ENCODE measurements around the gene DCTD. TPM values are rescaled to one million over a fixed set of nuclear protein-coding genes. Genes with fewer than 3 reads are reported as not detected.

Gene DCTD
- total RNA-seq, 1 donor from 2014 or later: 90.1 TPM

DNA sequence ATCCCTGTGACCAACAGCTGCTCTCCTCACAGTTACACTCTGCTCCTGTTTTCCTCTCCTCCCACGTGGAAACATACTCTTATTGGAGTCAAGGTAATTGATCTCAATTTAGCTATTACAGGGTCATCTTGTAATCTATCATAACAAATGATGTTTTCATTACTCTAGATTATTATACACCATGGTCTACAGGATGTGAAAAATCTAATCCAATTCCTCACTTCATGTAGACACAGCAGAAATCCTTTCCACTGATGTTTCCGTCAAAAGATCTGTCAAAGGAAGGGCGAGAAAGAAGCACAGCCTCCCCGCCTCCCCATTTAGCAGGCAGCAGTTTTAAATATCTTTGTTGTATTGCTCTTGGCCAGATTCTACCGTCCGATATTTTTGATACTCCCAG is 13.7 kb upstream of the DCTD start:
- Histone ChIP-seq H3K4me1 (no peaks in the 10 kb centered on the region), H3K27ac (no peak overlapping the region), H3K36me3 (no peaks in the 10 kb centered on the region), H3K27me3 (ENCODE audit: low read depth) (no peaks in the 10 kb centered on the region), H3K9me3 (no peaks in the 10 kb centered on the region), H3K4me3 (no peak overlapping the region)
- DNase-seq (no peak), ATAC-seq (no peak)
- TF ChIP-seq, protein P1, sequence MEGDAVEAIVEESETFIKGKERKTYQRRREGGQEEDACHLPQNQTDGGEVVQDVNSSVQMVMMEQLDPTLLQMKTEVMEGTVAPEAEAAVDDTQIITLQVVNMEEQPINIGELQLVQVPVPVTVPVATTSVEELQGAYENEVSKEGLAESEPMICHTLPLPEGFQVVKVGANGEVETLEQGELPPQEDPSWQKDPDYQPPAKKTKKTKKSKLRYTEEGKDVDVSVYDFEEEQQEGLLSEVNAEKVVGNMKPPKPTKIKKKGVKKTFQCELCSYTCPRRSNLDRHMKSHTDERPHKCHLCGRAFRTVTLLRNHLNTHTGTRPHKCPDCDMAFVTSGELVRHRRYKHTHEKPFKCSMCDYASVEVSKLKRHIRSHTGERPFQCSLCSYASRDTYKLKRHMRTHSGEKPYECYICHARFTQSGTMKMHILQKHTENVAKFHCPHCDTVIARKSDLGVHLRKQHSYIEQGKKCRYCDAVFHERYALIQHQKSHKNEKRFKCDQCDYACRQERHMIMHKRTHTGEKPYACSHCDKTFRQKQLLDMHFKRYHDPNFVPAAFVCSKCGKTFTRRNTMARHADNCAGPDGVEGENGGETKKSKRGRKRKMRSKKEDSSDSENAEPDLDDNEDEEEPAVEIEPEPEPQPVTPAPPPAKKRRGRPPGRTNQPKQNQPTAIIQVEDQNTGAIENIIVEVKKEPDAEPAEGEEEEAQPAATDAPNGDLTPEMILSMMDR (IDR thresholded peaks at IDR 0.05): no peak
- intact Hi-C loops (cut with DNase I): no loop called here

DNA sequence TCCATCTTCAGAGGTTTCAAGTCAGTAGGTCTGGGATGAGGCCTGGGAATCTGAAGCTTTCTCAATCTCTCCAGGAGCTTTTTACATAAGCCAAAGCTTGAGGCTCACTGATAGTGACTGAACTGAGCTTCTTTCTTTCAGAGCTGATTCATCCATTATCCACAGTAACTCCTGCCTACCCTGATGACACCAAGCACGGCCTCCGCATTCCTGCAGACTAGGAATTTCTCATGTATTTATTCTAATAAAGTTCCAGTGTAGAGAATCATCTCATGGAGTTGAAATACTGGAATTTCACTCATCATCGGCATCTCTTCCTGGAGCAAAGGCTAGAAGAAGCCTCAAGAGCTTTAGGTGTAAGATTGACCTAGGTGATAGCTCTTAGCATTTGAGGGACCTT is 12.1 kb upstream of the DCTD start:
- Histone ChIP-seq H3K27me3 (ENCODE audit: low read depth) (no peaks in the 10 kb centered on the region), H3K4me3 (no peak overlapping the region), H3K4me1 (no peaks in the 10 kb centered on the region), H3K9me3 (no peaks in the 10 kb centered on the region), H3K36me3 (no peaks in the 10 kb centered on the region), H3K27ac (no peak overlapping the region)
- TF ChIP-seq, protein P1 (IDR thresholded peaks at IDR 0.05): no peak
- intact Hi-C loops (cut with DNase I): no loop called here
- ATAC-seq (no peak), DNase-seq (no peak)

DNA sequence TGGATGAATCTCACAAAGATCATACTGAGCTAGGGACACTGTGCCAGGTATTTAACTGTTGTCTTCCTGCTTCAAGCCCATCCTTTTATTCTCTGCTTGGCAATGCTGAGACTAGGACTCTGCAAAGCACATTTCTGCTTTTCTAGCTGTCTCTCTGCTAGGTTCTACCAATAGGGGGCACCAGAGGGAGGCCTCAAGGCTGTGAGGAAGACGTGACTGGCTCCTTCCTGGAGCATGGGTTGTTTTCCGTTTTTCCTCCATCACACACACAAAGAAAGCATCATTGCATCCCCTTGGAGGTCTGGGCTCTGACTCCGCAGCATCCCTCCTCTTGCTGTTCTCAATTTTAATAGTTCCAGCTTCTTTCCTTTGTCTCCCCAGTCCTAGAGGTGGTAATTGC is 10.9 kb upstream of the DCTD start:
- Histone ChIP-seq H3K27ac (no peak overlapping the region), H3K36me3 (no peaks in the 10 kb centered on the region), H3K27me3 (ENCODE audit: low read depth) (no peaks in the 10 kb centered on the region), H3K4me1 (no peaks in the 10 kb centered on the region), H3K9me3 (no peaks in the 10 kb centered on the region), H3K4me3 (no peak overlapping the region)
- TF ChIP-seq, protein P1 (IDR thresholded peaks at IDR 0.05): no peak
- DNase-seq (no peak), ATAC-seq (no peak)
- intact Hi-C loops (cut with DNase I): no loop called here

DNA sequence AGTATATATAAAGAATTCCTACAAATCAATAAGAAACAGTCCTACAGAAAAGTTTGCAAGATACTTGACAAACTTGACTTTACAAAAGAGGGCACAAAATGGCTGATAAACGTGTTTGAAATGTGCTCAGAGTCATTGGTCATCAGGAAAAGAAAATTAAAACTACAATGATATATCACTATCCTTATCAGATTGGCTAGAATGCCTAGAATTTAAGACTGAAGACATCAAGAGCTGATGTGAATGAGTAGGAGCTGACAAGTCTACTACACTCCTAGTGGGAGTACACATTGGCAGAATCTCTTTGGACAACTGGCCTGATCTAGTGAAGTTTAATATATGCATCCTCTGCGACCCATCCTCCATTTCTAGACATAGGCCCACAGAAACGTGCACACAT is 10.3 kb upstream of the DCTD start:
- no peaks in the 10 kb centered on the region for H3K9me3 ChIP-seq
- no peaks in the 10 kb centered on the region for H3K4me1 ChIP-seq
- ATAC-seq (no peak), DNase-seq (no peak)
- H3K4me3 ChIP-seq: no peak overlapping the region
- no peak overlapping the region for H3K27ac ChIP-seq
- intact Hi-C loops (cut with DNase I): no loop called here
- H3K27me3 ChIP-seq (ENCODE audit: low read depth): no peaks in the 10 kb centered on the region
- H3K36me3 ChIP-seq: no peaks in the 10 kb centered on the region
- TF ChIP-seq, protein P1 (IDR thresholded peaks at IDR 0.05): no peak

DNA sequence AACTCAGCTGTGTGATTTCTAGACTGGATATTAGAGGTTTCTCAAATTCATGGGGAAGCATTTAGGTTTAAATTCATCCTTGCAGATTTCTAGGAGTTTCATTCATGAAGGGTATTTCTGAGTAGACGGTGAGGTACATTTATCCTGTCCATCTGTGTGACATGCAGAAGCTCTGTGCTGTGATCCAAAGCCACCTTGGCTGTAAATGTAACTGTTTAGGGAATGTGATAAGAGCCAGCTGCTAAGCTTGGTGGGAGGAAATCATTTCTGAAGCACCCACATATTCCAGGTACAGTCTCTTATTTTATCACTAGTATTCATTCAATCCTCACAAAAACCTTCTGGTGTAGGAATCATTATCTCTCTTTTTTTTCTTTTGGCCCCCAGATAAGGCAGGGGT is 8.7 kb upstream of the DCTD start:
- H3K27me3 ChIP-seq (ENCODE audit: low read depth): no peaks in the 10 kb centered on the region
- ATAC-seq (no peak), DNase-seq (no peak)
- no peaks in the 10 kb centered on the region for H3K9me3 ChIP-seq
- TF ChIP-seq, protein P1 (IDR thresholded peaks at IDR 0.05): no peak
- no peak overlapping the region for H3K27ac ChIP-seq
- no peak overlapping the region for H3K4me3 ChIP-seq
- intact Hi-C loops (cut with DNase I): no loop called here
- H3K36me3 ChIP-seq: no peaks in the 10 kb centered on the region
- no peaks in the 10 kb centered on the region for H3K4me1 ChIP-seq

DNA sequence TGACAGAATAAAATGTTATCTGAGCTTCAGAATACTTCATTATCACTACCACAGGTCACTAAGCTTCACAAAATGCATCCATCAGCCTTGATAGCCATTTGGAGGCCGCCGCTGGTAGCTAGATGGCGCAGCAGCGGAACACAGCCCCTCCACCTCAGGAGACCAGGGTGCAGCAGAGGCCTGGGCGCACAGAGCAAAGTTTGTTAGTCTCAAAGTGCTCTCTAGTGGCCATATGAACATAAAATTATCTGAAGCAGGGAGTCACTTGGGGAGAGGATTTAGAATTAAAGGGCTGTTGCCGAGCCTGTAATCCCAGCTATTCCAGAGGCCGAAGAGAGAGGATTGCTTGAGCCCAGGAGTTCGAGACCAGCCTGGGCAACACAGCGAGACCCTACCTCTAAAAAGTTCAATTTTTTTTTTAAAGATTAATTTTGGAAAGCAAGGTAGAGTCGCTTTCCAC is 8.1 kb upstream of the DCTD start:
- Histone ChIP-seq H3K9me3 (no peaks in the 10 kb centered on the region), H3K27ac (no peak overlapping the region), H3K4me1 (no peaks in the 10 kb centered on the region), H3K4me3 (no peak overlapping the region), H3K36me3 (no peaks in the 10 kb centered on the region), H3K27me3 (ENCODE audit: low read depth) (no peaks in the 10 kb centered on the region)
- DNase-seq: peak; percentile 75
- intact Hi-C loops (cut with DNase I): no loop called here
- ATAC-seq: peak; percentile 86 to 89
- TF ChIP-seq, protein P1 (IDR thresholded peaks at IDR 0.05): peak; percentile 58
